CD4-positive, alpha-beta T cell treated with Interleukin-17A for 4 hours (primary cell): Measurements from ENCODE around the gene DNAJC5.
"Not testable (repeated sequence)": the region's sequence is repeated elsewhere in the genome, so short reads cannot be mapped to it uniquely, and the experiment has no call there.

ENCODE experiments used
- DNase-seq: peaks from one replicate; pipeline ENCODE4 v3.0.0-alpha.2; 2020; ENCODE audit warnings: mixed read lengths

The DNAJC5 gene

DNA sequence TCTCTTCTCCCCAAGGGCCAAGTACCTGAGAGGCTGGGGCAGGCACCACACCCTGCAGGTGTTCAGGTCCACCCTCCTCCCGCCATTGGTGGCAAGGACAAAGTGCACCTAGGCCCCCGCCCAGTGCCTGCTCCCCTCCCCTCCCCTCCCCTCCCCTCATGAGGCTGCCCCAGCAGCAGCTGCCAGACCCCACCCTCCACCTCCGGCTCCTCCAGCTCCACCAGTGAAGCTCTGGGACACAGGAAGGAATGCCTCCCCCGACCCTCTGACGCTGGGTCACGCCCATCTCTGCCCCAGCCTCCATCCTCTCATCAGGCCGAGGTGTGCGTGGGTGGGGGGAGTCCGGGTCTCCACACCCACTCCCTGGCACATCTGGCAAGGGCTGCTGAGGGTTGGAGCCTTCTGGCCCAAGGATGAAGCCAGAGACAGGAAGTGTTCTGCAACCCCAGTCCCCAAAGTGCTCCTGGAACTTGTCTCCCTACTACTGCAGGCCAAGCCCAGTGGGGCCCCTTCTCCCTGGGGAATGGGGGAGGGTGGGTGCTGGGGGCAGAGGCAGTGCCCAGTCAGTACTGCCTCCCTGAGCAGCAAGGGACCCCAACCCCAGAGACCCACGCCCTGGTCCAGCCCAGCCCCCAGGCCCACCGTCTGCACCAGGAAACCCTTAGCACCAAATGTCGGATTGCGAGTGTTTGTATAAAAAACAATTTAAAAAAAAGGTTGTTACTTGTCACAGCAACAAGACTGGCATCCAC, 62.9 kb downstream of the DNAJC5 start:
- no peak for DNase-seq

DNA sequence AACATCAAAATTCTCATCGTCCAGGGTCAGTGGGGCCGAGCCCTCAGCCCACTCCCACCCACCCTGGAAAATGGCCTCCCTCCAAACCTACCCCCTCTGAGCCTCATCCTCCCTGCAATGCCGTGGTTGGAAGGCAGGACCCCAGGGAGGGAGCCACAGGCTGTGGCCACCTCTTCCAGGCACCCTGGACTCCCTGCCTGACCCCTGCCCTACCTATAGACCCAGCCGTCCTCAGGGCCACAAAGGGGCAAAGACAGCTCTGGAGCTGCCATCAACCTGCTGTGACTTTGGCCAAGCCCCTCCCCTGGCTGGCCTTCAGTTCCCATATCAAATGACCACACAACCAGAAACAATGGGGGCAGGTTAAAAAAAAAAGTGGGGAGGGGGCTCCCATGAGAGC, 63.5 kb downstream of the DNAJC5 start:
- no peak for DNase-seq

DNA sequence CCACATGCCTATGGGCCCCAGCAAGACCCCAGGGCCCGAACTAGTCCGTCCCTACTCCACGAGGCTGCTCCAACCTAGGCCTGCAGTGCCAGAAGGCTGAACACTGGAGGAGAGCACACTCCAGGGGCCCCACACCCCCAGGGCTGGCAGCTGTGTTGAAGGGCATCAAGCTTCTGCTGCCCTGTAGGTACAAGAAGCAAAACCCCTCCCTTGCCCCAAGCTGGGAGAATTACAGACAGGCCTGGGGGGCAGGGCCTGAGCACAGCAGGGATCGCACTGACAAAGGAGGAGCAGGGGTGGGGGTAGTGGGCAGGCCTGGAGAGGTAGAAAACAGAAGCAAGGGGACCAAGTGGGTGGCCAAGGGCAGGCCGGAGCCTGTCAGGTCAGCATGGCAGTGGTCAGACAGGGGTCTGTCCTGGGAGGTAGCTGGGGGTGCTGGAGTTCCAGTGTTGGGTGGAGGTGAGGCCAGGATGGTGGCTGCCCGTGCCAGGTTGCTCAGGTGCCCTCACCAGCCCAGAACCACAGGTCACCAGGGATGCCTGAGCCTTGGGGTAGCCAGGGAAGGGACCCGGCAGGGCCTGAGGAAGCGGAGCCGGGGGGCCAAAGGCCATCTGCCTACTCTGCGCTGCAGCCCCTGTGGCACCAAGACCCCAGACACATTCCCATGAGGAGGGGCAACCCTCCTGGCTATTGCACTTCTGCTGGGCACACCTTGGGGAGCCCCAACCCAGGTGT, 64.2 kb downstream of the DNAJC5 start:
- no peak for DNase-seq

DNA sequence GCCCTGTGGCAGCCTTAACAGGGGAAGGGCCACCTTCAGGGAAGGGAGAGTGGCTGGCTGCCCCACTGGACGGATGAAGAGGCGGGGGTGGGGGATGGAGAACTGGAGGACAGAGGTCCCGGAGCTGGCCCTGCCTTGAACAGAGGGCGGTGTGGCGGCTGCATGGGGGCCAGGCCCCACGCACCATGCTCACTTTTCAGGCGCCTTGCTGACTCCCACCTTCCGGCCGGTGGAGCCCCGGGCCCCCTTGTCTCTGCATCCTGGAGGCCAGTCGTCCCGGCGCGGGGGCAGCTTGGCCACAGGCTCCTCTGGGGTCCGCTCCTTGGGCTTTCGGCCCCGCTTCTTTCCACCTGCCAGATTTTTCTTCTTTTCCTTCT, 64.8 kb downstream of the DNAJC5 start:
- DNase-seq = no peak

DNA sequence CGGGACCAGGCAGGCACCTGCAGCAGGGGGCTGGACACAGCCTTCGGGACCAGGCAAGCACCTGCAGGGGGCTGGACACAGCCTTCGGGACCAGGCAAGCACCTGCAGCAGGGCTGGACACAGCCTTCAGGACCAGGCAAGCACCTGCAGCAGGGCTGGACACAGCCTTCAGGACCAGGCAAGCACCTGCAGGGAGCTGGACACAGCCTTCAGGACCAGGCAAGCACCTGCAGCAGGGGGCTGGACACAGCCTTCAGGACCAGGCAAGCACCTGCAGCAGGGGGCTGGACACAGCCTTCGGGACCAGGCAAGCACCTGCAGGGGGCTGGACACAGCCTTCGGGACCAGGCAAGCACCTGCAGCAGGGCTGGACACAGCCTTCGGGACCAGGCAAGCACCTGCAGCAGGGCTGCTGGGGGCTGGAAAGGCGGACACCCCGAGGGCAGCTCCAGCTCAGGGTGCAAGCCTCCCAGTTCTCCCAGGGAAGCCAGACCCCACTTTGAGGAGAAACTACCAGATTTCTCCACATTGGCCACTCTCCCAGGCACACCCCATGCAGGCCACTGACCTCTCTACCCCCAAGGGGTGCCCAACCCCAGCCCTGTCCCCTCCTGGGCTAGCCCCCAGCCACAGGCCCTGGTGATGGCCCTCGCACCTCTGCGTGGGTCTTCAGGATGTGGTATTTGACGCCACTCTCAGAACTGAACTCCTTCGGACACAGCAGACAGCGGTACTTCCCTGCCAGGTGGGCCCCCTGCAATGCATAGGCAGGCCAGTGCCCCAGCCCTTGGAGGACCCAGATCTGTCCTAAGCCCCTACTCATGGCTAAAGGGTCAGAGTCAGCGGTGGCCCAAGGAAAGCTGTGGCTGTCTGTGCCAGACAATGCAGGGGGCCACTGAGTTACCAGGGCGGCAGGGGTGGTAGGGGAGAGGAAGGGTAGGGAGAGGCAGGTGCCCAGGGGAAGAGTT, 66.0 kb downstream of the DNAJC5 start:
- not testable (repeated sequence) for DNase-seq

DNA sequence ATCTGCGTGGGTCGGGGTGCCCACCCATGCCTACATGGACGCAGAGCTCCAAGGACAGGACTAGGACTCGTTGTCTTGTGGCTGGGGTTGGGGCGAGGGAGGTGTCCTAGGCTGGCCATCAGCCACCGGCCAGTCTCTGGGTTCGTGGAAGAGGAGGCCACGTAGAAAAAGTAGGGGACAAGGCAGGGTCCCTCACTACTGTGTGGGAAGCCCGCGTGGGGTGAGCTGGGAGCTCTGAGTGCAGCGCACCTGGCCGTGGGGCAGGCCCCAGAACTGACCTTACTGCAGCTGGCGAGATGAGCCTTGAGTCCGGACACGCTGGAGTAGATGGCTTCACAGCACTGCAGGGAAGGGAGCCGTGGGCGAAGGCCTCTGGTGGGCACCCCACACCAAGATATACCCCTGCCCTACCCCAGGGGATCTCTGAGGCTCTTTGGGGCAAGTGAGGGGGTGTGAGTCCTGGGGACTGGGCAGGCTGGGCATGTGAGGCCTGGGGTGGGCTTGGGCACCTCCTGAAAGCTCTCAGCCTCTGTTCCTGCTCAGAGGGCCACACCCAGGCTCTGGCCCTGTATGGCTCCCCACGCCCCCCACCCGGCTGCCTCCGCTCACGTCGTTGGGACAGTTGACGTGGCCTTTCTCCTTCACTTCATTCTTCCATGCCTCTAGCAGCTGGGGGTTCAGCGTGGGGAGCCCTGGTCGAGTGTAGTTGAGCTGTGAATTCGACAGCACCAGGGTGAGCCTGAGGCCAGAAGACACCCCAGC, 66.9 kb downstream of the DNAJC5 start:
- DNase-seq = no peak

DNA sequence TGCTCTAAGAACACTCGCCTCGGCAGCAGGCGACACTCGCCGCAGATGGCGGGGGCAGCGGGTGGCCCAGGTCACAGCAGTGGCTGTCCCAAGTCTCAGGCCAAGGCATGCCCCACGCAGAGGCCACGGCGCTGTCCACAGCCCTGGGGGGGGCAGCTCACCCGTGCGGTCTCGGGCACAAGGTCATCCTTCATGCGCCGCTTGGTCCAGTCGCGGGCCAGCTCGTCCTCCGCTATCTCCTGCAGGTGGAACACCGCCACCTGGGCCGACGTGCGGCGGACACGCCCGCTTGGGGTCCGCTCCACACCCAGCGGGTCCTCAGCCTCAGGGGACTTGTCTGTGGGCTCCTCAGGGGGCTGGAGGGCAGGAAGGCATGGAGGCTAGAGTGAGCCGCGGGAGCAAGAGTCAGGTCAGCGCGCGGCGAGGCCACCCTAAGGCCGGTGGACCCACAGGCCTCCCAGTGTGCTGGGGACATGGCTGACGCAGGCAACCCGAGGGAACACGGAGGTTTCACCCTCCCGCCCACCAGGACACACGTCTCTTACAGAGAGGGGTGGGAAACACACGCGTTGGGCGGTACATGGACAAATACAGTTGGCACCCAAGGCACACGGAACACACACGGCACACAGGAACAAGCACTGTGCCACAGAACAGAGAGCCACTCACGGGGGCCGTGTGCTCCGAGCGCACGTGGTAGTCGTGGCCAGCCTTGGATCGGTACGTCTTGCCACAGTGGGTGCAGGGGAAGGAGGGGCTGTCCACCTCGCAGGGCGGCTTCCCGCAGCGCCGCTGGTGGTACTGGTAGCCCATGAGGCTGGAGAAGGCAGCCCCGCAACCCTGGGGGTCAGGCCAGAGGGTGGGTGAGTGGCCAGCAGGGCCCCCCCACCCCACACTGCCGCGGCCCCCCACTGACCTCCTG, 67.8 kb downstream of the DNAJC5 start:
- DNase-seq = no peak

DNA sequence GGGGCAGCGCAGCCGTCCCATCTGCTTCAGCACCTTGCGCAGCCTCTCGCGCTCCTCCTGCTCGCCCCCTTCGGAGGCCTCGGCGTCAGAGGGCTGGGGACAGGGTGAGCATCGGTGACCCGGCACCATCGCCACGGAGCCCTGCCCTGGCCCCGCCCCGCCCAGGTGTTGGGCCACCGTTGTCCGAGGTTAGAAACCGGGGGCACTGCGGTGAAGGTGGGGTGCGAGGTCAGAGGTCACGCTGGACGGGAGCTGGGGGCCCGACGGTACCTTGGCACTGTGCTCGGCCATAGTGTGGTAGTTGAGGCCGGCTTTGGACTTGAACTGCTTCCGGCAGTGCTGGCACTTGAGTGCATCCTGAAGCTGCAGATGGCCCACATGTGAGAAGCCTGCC, 68.4 kb downstream of the DNAJC5 start:
- DNase-seq = no peak

DNA sequence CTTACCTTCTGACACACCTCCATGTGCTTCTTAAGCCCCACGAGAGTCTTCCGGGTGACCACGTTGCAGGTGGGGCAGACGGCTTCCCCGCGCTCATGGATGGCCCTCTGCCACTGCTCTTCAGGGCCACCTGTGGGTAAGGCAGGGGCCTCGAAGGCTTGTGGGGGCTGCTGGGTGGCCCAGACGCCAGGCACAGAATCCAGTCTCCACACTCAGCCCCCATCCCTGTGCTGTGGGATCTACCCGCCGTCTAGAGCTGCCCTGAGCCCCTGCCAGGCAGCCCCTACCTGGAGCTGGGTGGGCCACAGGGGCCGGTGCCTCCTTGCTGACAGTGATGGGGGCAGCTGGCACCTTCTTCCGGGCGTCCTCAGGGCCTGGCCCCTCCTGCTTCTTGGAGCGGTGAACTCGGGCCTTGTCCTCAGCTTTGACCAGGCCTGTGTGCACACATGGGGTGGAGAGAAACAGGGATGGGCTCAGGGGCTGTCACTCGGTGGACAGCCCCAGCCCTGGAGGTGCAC, 68.9 kb downstream of the DNAJC5 start:
- DNase-seq = no peak

DNA sequence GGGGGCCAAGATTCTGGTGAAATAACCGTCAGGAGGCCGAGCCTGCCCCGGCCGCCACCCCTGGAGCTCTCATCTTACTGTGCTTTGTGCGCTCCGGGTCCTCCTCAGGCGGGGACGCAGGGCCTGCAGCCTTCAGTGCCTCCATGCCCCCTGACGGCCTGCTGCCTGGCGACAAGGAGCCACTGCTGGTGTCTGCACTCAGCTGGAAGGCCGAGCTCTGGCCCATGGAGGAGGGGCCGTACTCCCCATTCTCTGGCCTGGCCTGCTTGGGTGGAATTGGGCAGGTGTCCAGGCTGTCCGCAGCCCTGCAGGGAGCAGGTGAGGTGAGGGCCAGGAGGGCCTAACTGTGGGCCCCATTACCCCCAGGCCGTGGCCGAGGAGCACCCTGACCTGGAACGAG, 69.5 kb downstream of the DNAJC5 start:
- no peak for DNase-seq

DNA sequence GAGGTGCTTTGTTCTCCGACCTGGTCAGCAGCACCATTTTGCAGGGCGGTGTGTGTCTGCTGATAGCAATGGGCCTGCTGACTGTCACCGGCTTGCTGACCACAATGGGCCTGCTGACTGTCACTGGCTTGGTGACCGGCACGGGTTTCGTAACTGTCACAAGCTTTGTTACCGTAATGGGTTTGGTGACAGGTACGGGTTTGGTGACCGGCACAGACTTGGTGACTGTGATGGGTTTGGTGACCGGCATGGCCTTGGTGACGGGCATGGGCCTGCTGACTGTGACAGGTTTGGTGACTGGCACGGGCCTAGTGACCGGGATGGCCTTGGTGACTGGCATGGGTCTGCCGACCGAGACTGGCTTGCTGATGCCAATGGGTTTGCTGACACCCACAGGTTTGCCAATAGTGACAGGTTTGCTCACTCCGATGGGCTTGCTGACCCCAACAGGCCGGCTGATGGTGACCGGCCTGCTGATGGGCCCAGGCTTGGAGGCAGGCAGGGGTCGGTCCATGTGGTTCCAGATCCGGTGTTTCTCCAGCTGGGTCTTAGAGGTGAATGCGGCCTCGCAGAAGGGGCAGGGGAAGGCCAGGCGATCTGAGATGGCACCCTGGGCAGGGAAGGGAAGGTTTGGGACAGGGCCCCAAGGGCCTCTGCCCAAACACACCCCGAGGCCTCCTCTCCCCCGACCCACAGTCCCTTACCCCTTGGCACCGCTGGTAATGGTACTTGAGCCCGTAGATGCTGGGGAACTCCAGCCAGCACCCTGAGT, 71.4 kb downstream of the DNAJC5 start:
- DNase-seq = no peak

DNA sequence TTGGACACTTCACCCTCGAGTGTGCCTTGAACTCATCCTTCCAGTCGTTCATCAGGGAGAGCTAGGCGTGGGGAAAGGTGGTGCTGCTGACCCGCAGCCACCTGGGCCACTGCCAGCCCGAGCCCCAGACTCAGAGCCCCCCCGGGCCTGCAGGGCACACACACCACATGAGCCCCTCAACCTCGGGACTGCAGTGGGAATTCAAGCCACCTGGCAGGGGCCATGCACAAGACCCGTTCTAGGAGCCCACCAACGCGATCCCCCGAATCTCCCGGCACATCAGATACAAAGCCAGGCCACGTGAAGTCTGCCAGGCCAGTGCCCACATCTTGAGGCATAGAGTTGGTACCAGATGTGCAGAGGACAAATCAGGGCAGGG, 72.0 kb downstream of the DNAJC5 start:
- DNase-seq = no peak

DNA sequence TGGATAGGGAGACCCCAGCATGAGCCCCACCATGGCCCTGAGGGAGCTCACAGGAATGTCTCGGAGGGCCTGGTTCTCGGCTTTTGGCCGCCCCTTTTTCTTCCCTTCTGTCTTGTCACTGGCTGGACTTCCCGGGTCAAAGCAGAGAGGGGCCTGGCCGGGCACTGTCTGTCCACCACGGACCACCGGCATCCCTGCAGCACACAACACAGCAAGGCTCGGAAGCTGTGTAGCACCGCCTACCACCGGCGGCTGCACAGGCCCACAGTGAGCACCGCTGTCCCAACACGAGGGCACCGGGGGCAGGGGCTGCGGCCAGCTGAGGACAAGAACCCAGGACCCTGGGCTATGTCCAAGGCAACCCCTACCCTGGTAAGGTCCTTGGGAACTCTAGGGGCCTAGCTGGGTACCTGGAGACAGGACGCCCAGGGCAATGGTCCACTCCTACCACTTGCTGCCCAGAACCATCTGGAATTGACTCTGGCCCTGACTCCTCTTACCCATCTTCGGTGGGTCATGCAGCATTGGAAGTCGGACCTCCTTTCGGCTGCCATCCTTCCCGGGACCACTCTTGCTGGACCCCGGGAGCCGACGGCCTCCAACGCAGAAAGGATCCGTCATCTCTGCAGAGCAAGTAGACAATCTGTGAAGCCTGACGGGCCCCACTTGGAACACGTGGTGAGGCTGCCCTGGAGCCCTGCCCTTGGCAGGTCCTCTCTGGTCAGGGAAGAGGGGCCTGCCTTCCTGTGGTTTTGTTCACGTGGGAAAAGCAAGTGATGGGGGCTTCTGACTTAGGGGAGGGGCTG, 72.6 kb downstream of the DNAJC5 start:
- DNase-seq = no peak

DNA sequence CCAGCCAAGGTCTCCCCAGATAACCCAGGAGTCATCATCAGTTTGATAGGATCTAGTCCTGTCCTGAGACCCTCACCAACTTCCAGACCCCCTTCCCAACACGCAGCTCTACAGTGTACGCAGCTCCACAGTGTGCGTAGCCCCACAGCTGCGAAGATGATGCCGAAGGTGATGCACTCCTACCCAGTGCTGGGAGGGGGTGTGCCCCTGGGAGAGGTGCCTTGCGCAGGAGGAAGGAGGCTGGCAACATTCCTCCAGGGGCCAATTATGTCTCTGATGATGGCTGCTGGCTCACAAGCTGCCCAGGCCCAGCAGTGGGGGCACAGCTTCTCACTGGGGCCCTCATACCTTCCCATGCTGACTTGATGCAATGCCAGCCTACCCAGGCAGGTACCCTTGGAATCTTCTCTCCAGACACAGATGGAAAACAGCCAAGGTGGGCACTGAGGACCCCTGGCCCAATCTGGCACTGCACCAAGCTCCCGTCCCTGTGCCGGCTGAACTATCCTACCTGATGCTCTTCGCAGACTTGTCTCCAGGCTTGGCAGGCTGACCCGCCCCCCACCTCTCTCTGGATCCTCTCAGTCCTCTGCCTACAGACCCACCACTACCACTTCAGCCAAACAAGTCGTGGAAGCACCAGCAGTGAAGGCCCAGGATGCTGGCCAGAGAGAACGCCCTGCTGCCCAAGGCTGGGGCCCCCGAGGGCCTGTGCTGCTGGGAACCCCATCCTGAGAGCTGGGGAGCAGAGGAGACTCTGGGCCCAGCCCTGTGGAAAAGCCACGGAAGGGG, 73.4 kb downstream of the DNAJC5 start:
- no peak for DNase-seq

DNA sequence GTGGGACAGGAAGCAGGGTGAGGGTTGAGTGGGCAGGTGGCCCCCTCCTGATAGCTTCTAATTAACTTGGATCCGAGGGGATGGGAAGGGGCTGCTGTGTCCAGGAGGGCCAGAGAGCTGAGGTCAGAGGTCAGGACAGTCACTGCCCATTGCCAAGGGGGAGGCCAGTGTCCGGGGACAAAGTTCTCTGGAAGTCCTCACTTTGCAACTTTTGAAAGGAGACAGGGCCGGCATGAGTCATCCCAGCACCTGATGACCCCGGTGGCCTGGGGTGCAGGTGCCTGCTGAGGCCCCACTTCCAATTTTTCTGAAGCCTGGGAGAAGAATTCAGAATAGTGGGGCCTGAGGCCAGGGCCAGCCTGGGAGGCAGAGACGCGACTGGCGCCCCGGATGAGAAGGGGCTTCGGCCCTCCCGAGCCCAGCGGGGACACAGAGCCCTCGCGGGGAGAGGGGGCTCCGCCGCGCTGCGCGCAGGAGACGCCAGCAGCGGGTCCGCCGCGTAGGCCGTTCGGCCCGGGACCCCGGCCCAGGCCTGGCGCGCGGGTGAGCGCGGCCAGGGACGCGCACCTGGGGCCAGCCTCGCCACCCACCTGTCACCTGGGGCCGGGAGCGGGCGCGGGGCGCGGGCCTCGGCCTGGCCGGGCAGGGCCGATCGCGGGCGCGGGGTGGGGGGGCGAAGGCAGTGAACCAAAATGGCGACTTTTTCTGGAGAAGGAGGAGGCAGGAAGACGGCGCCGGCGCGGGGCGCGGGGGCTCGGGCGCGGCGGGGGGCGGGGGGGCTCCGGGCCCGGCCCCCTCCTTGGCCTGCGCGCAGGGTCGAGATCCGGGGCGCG, 74.2 kb downstream of the DNAJC5 start:
- DNase-seq = peak; percentile 62

DNA sequence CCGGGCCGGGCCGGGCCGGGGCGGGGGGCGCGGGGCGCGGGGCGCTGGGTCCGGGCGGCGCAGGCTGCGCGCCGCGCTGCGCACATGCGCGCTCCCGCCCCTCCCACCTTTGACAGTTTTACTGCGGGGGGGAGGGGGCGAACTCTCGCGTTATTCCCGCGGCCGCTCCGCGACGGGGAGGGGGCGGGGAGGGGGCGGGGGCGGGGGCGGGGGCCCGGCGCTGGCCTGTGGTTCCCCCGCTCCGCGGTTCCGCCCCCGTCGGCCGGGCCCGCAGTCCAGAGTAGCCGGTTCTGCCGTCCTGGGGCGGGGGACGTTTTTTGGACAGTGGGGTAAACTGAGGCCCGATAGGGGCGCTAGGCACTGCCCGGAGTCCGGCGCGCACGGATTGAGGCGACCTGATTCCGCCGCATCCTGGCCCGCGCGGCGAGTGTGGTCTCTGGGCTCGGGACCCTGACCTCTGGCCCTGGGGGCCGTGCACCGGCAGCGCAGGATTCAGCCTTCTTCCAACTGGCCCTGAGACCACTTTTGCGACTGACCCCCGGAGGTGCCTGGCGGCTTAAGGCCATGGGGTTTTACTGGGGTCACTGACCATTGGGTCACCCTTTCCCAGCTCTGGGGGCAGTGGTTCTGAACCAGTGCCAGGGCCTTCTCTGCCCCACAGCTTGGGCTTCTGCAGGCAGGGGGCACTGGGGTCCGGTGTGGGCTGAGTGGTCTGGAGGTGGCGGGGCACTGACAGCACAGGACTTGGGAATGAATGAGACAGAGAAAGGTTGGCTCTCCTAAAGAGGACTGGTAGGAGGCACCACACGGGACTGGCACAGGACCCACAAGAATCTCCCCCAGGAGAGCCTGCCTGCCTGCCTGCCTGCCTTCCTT, 75.2 kb downstream of the DNAJC5 start, which contains the start of gene ZNF512B:
Gene ZNF512B, minus strand, starts transcription at position 93 of the 876 bp plus-strand sequence. CDS start 1,980 bp downstream, outside the sequence.
- DNase-seq = peak; percentile 83
